ENCODE results near the gene IMPDH1. TPM values are rescaled to one million over a fixed set of nuclear protein-coding genes. Genes with fewer than 3 reads are reported as not detected.
A peak's percentile ranks its signal among the peaks of the same experiment; 100 is the strongest.

Gene IMPDH1
- total and polyA plus RNA-seq, 3 donors from 2014 or later, result 32.3 to 64.5 (median 48.3) TPM

DNA sequence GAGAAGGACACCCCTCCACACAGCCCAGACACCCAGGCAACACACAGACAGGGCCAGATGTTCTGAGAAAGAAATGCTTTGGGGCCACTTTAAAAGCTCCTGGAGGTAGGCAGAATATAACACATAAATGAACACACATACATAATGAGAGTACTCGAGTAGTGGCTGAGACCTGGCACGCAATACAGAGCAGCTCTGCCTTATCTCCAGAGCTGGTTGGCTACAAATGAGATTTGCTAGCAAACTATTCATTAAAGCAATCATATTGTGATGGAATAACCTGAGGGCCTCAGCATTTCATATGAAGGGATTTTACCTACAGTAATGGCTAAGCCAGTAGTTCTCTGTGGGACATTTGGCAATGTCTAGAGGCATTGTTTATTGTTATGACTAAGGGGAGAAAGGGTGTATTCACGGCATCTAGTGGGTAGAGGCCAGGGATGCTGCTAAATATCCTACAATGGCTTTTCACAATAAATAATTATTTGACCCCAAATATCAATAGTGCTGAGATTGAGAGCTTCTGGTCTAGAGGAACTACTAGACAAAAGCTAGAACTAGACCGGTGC lies 5.5 kb upstream of the IMPDH1 start:
- H3K27me3 ChIP-seq, result no peaks in the 10 kb centered on the region
- no peaks in the 10 kb centered on the region for H3K4me1 ChIP-seq
- no peak overlapping the region for H3K4me3 ChIP-seq
- intact Hi-C loops (cut with DNase I; ENCODE audit: low total_unique reads), result no loop called here
- WGBS, 2 donors, result 72 to 75% methylated on average over 4 of the region's 4 CpGs
- TF ChIP-seq, protein P1, sequence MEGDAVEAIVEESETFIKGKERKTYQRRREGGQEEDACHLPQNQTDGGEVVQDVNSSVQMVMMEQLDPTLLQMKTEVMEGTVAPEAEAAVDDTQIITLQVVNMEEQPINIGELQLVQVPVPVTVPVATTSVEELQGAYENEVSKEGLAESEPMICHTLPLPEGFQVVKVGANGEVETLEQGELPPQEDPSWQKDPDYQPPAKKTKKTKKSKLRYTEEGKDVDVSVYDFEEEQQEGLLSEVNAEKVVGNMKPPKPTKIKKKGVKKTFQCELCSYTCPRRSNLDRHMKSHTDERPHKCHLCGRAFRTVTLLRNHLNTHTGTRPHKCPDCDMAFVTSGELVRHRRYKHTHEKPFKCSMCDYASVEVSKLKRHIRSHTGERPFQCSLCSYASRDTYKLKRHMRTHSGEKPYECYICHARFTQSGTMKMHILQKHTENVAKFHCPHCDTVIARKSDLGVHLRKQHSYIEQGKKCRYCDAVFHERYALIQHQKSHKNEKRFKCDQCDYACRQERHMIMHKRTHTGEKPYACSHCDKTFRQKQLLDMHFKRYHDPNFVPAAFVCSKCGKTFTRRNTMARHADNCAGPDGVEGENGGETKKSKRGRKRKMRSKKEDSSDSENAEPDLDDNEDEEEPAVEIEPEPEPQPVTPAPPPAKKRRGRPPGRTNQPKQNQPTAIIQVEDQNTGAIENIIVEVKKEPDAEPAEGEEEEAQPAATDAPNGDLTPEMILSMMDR (IDR thresholded peaks at IDR 0.05), result no peak
- TF ChIP-seq POLR2A (IDR thresholded peaks at IDR 0.05), result no peak
- no peaks in the 10 kb centered on the region for H3K36me3 ChIP-seq (ENCODE audit: low read depth, missing control alignments)
- H3K9me3 ChIP-seq, result no peaks in the 10 kb centered on the region
- DNase-seq, result no peak
- H3K27ac ChIP-seq, result no peak overlapping the region

- intact Hi-C loops (cut with DNase I; ENCODE audit: low total_unique reads), result no loop called here
- TF ChIP-seq, protein P1 (IDR thresholded peaks at IDR 0.05), result no peak
- TF ChIP-seq POLR2A (IDR thresholded peaks at IDR 0.05), result no peak
- H3K36me3 ChIP-seq (ENCODE audit: low read depth, missing control alignments), result no peaks in the 10 kb centered on the region
- 1 to 2% methylated on average over 3 to 6 of the region's 6 CpGs for WGBS, 2 donors
- DNase-seq, result no peak
- no peaks in the 10 kb centered on the region for H3K27me3 ChIP-seq
- peaks cover 19% of the 10 kb centered on the region for H3K4me1 ChIP-seq
- H3K4me3 ChIP-seq, result peak overlapping the region; percentile 66 to 76
- H3K9me3 ChIP-seq, result no peaks in the 10 kb centered on the region
- peak overlapping the region; percentile 83 to 89 for H3K27ac ChIP-seq
Observed at GRCh38 chr7:128410451-128410753, 620 bp upstream of the IMPDH1 start.

DNA sequence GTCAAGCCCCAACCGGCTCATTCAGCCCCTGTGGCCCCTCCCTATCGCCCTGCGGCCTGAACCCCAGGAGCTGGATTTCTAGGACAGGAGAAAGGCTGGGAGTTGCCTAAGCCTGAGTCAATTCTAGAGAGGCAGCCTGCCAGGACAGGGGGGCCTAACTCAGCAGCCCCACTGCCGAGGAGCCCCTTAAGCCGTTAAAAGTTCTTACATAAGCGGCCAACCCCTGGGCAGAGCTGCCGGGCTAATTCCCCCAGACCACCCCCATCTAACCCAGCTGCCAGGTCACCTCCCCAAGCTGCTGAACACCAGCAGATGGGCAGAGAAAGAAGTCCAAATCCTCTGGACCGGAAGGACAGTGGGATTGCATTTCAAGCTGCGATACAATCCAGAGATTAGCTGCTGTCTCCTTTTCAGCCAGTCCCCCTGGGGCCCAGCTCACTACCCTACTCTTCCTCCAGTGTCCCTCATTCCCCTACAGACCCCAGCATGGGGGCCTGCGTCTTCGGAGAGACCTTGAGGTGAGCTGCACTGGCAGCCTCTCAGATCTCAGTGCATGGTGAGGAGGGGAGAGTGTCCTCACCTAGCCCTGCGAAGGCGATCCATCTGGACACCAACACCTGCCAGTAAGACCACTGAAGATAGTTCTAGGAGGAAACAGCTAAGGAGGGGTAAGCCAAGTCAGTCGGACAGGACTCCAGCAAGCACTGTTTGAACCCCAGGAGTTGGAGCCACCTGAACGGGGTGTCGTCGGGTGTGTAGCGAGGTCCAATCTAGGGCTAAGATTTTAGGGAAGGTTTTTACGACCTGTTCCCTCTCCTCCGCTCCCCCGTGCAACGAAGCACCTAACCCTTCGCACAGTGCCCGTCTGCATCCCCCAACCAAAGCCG lies 830 bp downstream of the IMPDH1 start:
- H3K9me3 ChIP-seq, result no peaks in the 10 kb centered on the region
- DNase-seq, result no peak
- H3K36me3 ChIP-seq (ENCODE audit: low read depth, missing control alignments), result no peaks in the 10 kb centered on the region
- H3K4me1 ChIP-seq, result peaks cover 26% of the 10 kb centered on the region
- WGBS, 2 donors, result 22 to 25% methylated on average over 22 to 25 of the region's 25 CpGs
- intact Hi-C loops (cut with DNase I; ENCODE audit: low total_unique reads), result no loop called here
- TF ChIP-seq POLR2A (IDR thresholded peaks at IDR 0.05), result no peak
- TF ChIP-seq, protein P1 (IDR thresholded peaks at IDR 0.05), result no peak
- H3K27me3 ChIP-seq, result no peaks in the 10 kb centered on the region
- H3K27ac ChIP-seq, result peak overlapping the region; percentile 83 to 89
- H3K4me3 ChIP-seq, result peak overlapping the region; percentile 66 to 76

DNA sequence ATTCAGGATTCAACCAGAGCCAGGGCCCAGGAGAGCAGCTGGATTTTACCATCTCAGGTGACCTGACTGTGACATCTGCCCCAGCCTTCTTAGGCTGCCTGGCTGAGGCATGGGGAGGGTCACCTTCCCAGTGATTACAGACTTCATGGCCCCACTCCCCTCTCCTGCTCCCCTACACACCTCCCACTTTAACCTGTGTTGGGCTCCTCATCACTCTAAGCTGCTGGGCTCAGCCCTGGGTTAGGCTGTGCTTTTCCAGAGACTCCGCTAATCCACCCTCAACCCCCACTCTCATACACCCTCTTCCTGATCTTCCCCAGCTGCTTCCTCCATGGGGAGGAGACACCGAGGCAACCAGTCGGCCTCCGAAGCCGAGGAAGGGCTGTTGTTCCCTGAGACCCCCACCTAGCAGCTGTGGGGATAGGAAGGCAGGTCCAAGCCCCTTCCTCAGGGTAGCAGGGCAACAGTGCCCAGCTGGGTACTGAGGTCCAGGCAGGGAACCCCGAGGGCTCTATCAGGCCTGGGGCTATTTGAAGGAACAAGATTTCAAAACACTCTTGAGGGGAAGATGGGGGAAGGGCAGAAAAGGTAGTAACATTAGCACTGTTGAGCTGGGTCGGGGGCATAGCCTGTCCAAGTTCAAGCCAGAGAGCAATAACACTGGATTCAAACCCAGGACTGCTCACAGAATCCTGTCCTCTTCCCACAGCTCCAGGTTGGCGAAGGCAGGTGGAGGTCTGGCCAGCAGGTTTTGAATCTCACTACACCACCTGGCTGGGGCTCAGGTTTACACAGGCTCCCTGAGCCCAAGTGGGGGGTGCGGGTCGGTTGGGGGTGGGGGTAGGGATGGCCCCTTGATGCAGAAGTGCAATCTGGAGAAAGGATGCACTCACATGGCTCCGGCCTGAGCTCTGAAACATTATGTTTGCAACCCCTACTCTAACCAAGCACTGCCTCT lies 1.8 kb downstream of the IMPDH1 start:
- Histone ChIP-seq H3K9me3 (no peaks in the 10 kb centered on the region), H3K27me3 (no peaks in the 10 kb centered on the region), H3K27ac (peak overlapping the region in 1 of 2 donors; percentile 83), H3K4me3 (no peak overlapping the region), H3K36me3 (ENCODE audit: low read depth, missing control alignments) (no peaks in the 10 kb centered on the region), H3K4me1 (peaks cover 26% of the 10 kb centered on the region)
- intact Hi-C loops (cut with DNase I; ENCODE audit: low total_unique reads), result no loop called here
- no peak for DNase-seq
- WGBS, 2 donors, result 76 to 81% methylated on average over 10 to 11 of the region's 11 CpGs
- TF ChIP-seq, protein P1 (IDR thresholded peaks at IDR 0.05), result no peak
- no peak for TF ChIP-seq POLR2A (IDR thresholded peaks at IDR 0.05)

Data from testis (tissue), 3 donors.